Measurements from ENCODE around the gene CAMK1D.
"Not testable (repeated sequence)": the region's sequence is repeated elsewhere in the genome, so short reads cannot be mapped to it uniquely, and the experiment has no call there.

Gene CAMK1D

DNA sequence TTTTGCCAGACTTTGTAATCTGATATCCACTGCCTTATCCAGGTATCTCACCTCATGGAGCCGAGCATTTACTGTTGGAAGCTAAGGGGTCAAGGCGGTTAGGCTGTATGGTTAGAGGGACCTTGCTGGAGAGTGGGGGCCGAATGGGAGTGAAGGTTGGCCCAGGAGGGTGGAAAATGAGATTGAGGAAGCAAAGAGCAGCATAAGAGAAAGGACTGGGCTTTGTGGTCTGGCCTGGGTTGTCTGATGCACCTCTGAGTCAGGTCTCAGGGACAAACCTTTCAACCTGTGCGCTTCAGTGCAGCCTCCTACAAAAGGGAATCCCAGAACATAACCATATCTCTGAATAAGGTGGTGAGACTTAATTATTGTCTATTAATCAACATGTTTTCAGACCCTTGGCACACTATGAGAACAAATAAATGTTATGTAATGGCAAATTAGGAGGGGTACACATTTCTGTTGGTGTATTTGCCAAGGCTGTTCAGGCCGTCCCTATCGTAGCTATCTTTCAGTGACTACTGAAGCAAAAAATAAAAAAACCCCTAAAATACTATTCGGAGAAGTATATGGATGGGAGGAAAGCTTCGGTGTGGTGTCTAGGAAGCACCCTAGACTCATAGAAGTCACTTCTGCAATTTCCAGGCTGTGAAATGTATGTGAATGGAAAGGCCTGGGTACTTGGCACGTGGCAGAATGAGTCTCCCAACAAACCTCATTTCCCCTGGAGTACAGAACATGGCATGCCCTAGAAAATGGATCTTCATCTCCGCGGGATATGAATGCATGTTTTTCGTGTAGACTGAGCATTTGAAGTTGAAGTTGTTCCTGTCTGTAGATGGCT, 4.3 kb downstream of the CAMK1D start:
- Histone ChIP-seq H3K79me2 (ENCODE audit: control insufficient read depth, insufficient read depth, low read length, unreplicated experiment) (no peaks in the 10 kb centered on the region), H3K27me3 (ENCODE audit: insufficient read depth, low read length) (no peaks in the 10 kb centered on the region)

DNA sequence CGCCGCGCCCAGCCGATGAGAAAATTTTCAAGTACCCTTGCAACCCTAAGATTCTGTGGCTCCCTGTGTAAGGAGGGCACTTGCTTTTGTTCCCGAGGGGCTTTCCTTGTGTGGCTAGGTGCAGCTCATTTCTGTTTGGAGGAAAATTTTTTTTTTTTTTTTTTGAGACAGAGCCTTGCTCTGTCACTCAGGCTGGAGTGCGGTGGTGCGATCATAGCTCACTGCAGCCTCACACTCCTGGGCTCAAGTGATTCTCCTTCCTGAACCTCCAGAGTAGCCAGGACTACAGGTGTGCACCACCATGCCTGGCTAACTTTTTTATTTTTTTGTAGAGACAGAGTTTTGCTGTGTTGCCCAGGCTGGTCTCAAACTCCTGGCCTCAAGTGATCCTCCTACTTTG, 5.3 kb downstream of the CAMK1D start:
- not testable (repeated sequence) for H3K4me3 ChIP-seq (ENCODE audit: low read depth, low read length); H3K4me1 ChIP-seq (ENCODE audit: control insufficient read depth, insufficient read depth, low read length, unreplicated experiment); H3K79me2 ChIP-seq (ENCODE audit: control insufficient read depth, insufficient read depth, low read length, unreplicated experiment)

More for the DNA sequence above, 4.3 kb downstream of the CAMK1D start:
- H3K36me3 ChIP-seq (ENCODE audit: insufficient read depth, low read length) = no peaks in the 10 kb centered on the region
- no peaks in the 10 kb centered on the region for H3K4me1 ChIP-seq (ENCODE audit: control insufficient read depth, insufficient read depth, low read length, unreplicated experiment)
- H2AFZ ChIP-seq (ENCODE audit: low read length, unreplicated experiment) = no peak overlapping the region
- no peak overlapping the region for H3K27ac ChIP-seq (ENCODE audit: low read depth, low read length)
- no peak overlapping the region for H3K4me3 ChIP-seq (ENCODE audit: low read depth, low read length)

DNA sequence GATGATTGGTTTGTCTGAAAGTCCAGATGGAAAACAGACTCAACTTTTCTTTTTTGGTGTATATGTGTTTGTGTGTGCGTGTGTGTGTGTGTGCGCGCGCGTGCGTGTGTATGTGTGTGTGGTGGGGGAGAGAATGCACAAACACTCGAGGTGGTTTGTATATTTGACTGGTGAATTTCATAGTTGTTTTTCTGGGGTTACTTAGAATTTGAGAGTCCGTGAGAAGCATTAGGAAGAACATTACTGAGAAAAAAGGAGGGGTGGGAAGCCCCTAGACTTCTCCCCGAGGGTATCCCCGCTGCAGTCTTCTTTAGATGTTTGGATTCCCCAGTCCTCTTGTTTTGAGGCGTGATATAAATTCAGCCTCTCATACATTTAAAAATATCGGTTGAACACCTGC, 6.0 kb downstream of the CAMK1D start:
- Histone ChIP-seq H3K4me3 (ENCODE audit: low read depth, low read length) (no peak overlapping the region), H3K79me2 (ENCODE audit: control insufficient read depth, insufficient read depth, low read length, unreplicated experiment) (no peaks in the 10 kb centered on the region)

More for the DNA sequence above, 5.3 kb downstream of the CAMK1D start:
- H3K36me3 ChIP-seq (ENCODE audit: insufficient read depth, low read length); H3K27ac ChIP-seq (ENCODE audit: low read depth, low read length); H2AFZ ChIP-seq (ENCODE audit: low read length, unreplicated experiment); H3K27me3 ChIP-seq (ENCODE audit: insufficient read depth, low read length): not testable (repeated sequence)

DNA sequence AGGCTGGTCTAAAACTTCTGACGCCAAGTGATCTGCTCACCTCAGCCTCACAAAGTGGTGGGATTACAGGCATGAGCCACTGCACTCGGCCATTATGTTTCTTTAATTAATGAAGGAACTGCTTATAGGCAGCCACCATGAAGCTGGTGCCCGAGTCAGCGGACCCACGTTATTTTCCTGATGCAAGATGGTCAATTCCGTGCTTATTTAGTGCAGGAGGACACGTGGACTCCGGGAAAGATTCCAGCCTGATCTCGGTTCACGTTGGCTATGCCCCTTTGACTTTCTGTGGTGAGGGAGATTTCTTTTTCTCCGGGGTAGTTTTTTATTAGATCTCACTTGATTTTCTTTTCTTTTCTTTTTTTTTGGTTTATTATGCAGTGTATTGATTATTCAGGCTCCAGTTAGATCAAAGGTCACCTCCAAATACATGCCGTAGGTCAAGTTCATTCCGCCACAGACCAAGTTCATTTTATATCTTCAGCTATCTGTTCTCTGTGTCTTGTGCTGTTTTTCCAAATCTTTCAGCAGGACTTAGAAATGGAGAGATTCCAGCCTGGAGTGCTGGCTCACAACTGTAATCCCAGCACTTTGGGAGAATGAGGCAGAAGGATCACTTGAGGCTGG, 8.3 kb downstream of the CAMK1D start:
- H3K27ac ChIP-seq (ENCODE audit: low read depth, low read length) = no peak overlapping the region
- H3K79me2 ChIP-seq (ENCODE audit: control insufficient read depth, insufficient read depth, low read length, unreplicated experiment) = no peaks in the 10 kb centered on the region
- H3K4me1 ChIP-seq (ENCODE audit: control insufficient read depth, insufficient read depth, low read length, unreplicated experiment) = no peaks in the 10 kb centered on the region
- no peaks in the 10 kb centered on the region for H3K36me3 ChIP-seq (ENCODE audit: insufficient read depth, low read length)
- no peak overlapping the region for H3K4me3 ChIP-seq (ENCODE audit: low read depth, low read length)
- no peak overlapping the region for H2AFZ ChIP-seq (ENCODE audit: low read length, unreplicated experiment)
- no peaks in the 10 kb centered on the region for H3K27me3 ChIP-seq (ENCODE audit: insufficient read depth, low read length)

More for the DNA sequence above, 6.0 kb downstream of the CAMK1D start:
- H3K36me3 ChIP-seq (ENCODE audit: insufficient read depth, low read length) = no peaks in the 10 kb centered on the region
- H3K27me3 ChIP-seq (ENCODE audit: insufficient read depth, low read length) = no peaks in the 10 kb centered on the region
- H3K27ac ChIP-seq (ENCODE audit: low read depth, low read length) = no peak overlapping the region
- no peaks in the 10 kb centered on the region for H3K4me1 ChIP-seq (ENCODE audit: control insufficient read depth, insufficient read depth, low read length, unreplicated experiment)
- no peak overlapping the region for H2AFZ ChIP-seq (ENCODE audit: low read length, unreplicated experiment)

DNA sequence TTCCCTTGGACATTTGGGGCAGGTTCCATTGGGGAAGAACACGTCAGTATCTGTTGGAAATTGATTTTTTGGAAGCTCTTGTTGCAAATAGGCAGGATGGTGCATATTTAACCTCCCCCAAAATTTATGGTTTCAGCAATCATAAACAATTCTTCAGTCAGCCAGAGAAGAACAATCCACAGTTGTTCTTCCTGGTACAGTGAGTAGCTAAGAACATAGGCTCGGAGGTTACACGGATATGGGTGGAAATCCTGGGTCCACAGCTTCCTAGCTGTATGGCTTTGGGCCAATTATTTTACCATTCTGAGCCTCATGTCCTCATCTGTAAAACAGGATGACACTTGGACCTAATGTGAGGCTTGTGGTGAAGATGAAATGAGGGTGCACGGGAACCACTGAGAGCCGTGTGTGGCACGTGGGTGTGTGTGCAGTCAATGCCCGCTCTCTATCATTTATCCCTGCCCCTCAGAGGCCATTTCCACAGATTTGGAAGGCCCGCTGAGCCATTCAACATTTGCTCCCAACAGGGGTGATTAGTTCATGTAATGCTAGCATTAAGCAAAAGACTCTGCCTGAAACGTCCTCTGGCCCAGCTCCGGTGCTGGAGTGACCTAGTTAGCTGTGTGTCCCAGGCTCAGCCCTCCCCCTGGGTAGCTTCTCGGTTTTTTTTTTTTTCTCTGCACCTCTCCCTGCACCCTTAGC, 9.7 kb downstream of the CAMK1D start:
- Histone ChIP-seq H3K36me3 (ENCODE audit: insufficient read depth, low read length) (no peaks in the 10 kb centered on the region), H2AFZ (ENCODE audit: low read length, unreplicated experiment) (no peak overlapping the region), H3K79me2 (ENCODE audit: control insufficient read depth, insufficient read depth, low read length, unreplicated experiment) (no peaks in the 10 kb centered on the region), H3K4me1 (ENCODE audit: control insufficient read depth, insufficient read depth, low read length, unreplicated experiment) (no peaks in the 10 kb centered on the region), H3K4me3 (ENCODE audit: low read depth, low read length) (no peak overlapping the region), H3K27ac (ENCODE audit: low read depth, low read length) (no peak overlapping the region), H3K27me3 (ENCODE audit: insufficient read depth, low read length) (no peaks in the 10 kb centered on the region)

DNA sequence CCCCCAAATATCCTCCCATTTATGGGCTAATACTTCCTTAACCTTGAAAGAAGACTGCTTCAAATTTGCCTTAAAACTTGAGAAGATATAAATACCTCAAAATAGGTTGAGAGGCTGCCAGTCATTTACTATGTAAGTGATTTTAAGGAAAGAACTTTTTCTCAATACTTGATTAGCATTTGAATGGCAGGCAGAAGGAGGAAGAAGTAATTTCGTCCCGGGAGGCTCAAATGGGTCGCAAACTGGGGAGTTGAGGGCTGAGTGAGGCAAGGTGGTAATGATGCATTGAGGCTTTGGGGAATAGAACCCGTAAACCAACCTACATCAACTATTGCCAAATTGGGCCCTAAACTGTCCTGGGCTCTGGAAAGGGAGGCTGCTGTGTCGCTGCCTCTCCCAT, 11.1 kb downstream of the CAMK1D start:
- Histone ChIP-seq H3K4me1 (ENCODE audit: control insufficient read depth, insufficient read depth, low read length, unreplicated experiment) (no peaks in the 10 kb centered on the region), H3K27me3 (ENCODE audit: insufficient read depth, low read length) (no peaks in the 10 kb centered on the region), H2AFZ (ENCODE audit: low read length, unreplicated experiment) (no peak overlapping the region), H3K79me2 (ENCODE audit: control insufficient read depth, insufficient read depth, low read length, unreplicated experiment) (no peaks in the 10 kb centered on the region), H3K27ac (ENCODE audit: low read depth, low read length) (no peak overlapping the region), H3K4me3 (ENCODE audit: low read depth, low read length) (no peak overlapping the region), H3K36me3 (ENCODE audit: insufficient read depth, low read length) (no peaks in the 10 kb centered on the region)

DNA sequence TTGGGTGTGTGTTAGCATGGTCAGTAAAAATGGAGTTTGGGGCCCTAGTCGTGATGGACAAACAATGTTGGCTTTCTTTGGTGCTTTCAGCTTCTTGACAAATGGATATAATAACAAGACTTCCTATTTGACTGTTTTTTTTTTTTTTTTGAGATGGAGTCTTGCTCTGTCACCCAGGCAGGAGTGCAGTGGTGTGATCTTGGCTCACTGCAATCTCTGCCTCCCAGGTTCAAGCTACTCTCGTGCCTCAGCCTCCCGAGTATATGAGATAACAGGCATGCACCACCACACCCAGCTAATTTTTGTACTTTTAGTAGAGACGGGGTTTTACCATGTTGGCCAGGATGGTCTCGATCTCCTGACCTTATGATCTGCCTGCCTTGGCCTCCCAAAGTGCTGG, 11.8 kb downstream of the CAMK1D start:
- H3K79me2 ChIP-seq (ENCODE audit: control insufficient read depth, insufficient read depth, low read length, unreplicated experiment) = not testable (repeated sequence)

DNA sequence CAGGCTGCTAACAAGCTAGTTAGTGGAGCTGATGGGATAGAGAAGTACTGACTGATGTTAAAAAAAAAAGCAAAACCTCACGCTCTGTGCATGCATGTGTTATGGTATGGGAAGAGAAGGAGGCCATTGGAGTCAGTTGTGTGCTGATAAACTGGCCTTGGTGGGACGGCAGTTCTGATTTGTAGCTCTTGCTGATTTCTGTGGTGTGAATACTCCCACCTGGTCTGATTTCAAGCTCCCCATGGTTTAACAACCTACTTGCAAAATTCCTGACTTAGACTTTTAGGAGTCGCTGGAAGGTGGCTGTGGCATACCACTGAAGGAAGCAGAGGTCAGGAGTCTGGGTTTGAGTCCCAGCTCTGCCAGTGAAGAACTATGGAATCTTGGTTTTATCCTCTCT, 15.2 kb downstream of the CAMK1D start:
- H3K4me1 ChIP-seq (ENCODE audit: control insufficient read depth, insufficient read depth, low read length, unreplicated experiment) = peaks cover 4% of the 10 kb centered on the region
- no peak overlapping the region for H3K27ac ChIP-seq (ENCODE audit: low read depth, low read length)
- no peaks in the 10 kb centered on the region for H3K27me3 ChIP-seq (ENCODE audit: insufficient read depth, low read length)
- no peak overlapping the region for H3K4me3 ChIP-seq (ENCODE audit: low read depth, low read length)
- H3K79me2 ChIP-seq (ENCODE audit: control insufficient read depth, insufficient read depth, low read length, unreplicated experiment) = no peaks in the 10 kb centered on the region
- no peak overlapping the region for H2AFZ ChIP-seq (ENCODE audit: low read length, unreplicated experiment)
- H3K36me3 ChIP-seq (ENCODE audit: insufficient read depth, low read length) = no peaks in the 10 kb centered on the region

More for the DNA sequence above, 11.8 kb downstream of the CAMK1D start:
- not testable (repeated sequence) for H3K4me3 ChIP-seq (ENCODE audit: low read depth, low read length); H3K27ac ChIP-seq (ENCODE audit: low read depth, low read length); H3K4me1 ChIP-seq (ENCODE audit: control insufficient read depth, insufficient read depth, low read length, unreplicated experiment); H2AFZ ChIP-seq (ENCODE audit: low read length, unreplicated experiment); H3K36me3 ChIP-seq (ENCODE audit: insufficient read depth, low read length); H3K27me3 ChIP-seq (ENCODE audit: insufficient read depth, low read length)

DNA sequence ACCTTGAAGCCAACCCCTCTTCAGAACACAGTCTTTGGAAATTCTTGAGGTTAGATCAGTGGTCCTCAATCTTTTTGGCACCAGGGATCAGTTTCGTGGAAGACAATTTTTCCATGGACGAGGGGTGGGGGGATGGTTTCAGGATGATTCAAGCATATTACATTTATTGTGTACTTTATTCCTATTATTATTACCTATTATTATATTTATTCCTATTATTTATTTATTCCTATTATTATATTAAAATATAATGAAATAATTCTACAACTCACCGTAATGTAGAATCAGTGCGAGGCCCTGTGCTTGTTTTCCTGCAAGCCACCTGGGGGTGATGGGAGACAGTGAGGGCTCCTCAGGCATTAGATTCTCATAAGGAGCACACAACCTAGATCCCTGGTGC, 17.9 kb downstream of the CAMK1D start:
- H3K4me1 ChIP-seq (ENCODE audit: control insufficient read depth, insufficient read depth, low read length, unreplicated experiment) = peaks cover 4% of the 10 kb centered on the region
- no peaks in the 10 kb centered on the region for H3K79me2 ChIP-seq (ENCODE audit: control insufficient read depth, insufficient read depth, low read length, unreplicated experiment)
- H3K27me3 ChIP-seq (ENCODE audit: insufficient read depth, low read length) = no peaks in the 10 kb centered on the region
- H3K36me3 ChIP-seq (ENCODE audit: insufficient read depth, low read length) = no peaks in the 10 kb centered on the region
- no peak overlapping the region for H3K27ac ChIP-seq (ENCODE audit: low read depth, low read length)
- H2AFZ ChIP-seq (ENCODE audit: low read length, unreplicated experiment) = no peak overlapping the region
- H3K4me3 ChIP-seq (ENCODE audit: low read depth, low read length) = no peak overlapping the region

DNA sequence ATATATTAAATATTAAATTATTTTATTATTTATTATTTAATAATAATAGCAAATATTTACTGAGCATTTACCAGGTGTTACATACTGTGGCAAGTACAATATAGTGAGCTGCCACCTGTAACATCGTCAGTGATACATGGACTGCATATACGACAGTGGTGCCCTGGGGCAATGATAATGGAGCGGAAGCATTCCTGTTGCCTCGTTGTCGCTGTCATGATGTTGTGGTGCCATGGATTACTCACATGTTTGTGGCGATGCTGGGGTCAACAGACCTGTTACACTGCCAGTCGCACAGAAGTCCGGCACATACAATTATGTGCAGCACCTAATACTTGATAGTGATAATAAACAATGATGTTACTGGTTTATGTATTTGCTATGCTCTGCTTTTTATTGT, 20.6 kb downstream of the CAMK1D start:
- no peak overlapping the region for H2AFZ ChIP-seq (ENCODE audit: low read length, unreplicated experiment)
- peaks cover 4% of the 10 kb centered on the region for H3K4me1 ChIP-seq (ENCODE audit: control insufficient read depth, insufficient read depth, low read length, unreplicated experiment)
- no peaks in the 10 kb centered on the region for H3K27me3 ChIP-seq (ENCODE audit: insufficient read depth, low read length)
- no peaks in the 10 kb centered on the region for H3K79me2 ChIP-seq (ENCODE audit: control insufficient read depth, insufficient read depth, low read length, unreplicated experiment)
- H3K4me3 ChIP-seq (ENCODE audit: low read depth, low read length) = no peak overlapping the region
- no peaks in the 10 kb centered on the region for H3K36me3 ChIP-seq (ENCODE audit: insufficient read depth, low read length)
- H3K27ac ChIP-seq (ENCODE audit: low read depth, low read length) = no peak overlapping the region

Data from ACC112 (cell line).